HUDEP-2 (cell line): ENCODE results near the gene RPTOR.

Experiments
- DNase-seq, 76 experiments: peaks; one replicate each; lab custom pipeline; 2025; ENCODE audit not compliant: unreplicated experiment in 76 of 76; lab: John Stamatoyannopoulos, UW

Gene RPTOR

DNA sequence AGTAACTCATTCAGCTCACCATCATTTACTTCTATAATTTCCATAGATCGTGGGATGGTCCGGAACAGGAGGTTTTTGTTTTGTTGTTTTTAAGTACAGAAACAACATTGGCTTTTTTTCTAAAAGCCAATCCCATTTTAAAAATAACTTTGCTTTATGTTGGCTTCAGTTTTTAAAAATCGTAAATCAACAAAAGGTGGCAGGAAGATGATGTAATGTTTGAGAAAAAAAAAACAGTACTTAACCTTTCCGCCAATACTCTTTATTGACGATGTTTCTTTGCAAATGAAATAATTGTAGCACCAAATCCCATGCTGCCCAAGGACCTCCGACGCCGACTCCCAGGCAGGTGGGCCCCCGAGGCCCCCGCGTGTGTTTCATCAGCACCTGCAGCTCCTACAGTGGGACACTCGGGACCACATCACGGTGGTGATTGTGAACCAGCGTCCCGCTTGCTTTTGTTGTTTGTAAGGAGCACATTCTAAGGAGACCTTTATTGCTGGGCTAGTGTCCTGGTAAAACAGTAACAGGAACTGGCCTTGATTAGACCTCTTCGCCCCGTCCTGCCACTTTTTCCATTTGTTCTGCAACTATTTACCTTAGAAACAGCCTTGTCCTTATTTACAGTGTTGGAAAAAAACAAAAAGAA, 306.8 kb downstream of the RPTOR start:
- no peak for DNase-seq

DNA sequence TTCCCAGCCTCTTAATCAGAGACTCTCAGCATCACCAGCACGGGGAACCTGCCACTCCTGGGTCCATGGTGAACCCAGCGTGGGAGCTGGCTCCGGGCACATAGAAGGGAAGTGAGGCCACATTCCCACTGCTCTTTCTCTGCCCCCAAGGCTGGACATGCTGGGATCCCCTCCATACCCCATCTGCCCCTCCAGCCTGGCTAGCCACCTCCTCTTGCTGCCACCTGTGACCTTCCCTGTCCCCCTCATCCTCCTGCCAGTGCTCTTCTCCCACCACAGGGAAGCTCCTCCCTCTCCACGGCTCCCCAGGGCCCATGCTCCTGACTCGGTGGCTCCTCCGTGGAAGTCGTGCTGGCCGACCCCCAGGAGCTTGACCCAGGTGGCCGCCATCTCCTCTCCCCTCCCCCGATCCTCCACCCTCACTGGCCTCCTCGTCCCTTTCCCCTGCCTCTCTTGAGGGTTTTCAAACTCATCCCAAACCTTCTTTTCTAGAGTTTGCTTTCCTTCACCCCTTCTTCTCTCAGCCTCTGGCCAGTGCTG, 307.9 kb downstream of the RPTOR start:
- no peak for DNase-seq

DNA sequence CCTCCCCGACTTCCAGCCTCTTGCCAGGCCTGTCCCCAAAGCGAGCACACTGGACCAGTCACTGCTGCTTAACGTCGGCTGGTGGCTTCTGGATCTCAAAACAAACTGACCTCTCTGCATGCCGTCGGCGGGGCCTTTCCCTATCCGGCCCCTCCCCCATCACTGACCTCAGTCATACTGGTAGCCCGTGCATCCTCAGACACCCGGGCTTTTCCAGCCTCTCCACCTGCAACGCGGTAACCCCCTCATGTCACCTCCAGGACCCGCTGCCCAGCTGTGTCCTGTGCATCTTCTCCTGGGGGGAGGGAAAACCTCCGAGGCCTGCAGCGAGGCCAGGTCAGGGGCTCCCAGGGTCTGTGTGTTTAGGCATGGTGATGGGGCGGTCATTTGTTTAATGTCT, 308.4 kb downstream of the RPTOR start:
- no peak for DNase-seq

DNA sequence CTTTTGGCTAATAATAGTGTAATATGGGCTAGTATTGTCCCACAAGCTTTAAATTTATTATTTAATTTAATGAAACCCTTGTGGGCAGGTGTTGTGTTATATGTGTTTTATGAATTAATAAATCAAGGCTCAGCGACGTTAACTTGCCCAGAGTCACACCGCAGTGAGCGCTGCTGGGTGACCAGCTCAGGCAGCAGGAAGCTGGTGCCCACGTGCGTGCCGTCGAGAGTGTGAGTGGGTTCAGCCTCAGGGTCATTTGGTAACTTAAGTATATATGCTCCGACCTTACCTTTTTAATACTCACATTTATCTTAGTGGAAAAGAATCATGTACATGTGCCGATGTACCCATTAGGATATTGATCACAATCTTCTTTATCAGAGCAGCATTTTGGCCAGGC, 309.6 kb downstream of the RPTOR start:
- DNase-seq, result no peak

DNA sequence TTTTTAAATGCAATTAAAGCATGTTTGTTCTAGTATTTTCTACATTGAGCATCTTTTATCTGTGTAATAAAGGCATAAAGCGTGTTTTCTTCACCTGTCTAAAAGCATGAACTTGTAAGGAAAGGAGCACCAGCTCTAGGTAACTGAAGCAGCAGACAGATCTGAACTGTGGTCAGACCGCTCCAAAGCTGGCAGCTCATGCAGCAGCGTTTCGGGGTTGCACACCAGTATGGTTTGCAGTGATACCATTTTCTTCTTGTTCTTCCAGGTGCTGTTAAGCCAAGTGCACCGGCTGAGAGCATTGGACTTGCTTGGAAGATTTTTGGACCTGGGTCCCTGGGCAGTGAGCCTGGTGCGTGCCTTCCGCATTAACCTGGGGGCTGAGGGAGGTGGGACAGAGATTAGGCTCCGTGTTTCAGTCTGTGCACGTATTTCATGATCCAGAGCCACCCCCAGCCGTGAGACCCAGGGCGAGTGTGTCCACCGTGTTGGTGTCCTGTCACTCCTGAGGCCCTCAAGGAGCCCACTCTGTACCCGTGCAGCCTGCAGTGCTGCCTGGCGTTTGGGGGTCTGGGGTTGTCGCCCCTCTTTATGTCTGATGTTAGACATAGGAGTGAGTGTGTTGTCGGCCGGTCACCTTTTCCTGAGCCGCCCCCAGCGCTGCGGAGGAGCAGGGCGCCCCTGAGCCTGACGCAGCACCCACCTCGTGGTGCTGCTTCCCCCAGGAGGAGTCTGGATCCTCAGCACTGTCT, 310.7 kb downstream of the RPTOR start:
- DNase-seq, result no peak

DNA sequence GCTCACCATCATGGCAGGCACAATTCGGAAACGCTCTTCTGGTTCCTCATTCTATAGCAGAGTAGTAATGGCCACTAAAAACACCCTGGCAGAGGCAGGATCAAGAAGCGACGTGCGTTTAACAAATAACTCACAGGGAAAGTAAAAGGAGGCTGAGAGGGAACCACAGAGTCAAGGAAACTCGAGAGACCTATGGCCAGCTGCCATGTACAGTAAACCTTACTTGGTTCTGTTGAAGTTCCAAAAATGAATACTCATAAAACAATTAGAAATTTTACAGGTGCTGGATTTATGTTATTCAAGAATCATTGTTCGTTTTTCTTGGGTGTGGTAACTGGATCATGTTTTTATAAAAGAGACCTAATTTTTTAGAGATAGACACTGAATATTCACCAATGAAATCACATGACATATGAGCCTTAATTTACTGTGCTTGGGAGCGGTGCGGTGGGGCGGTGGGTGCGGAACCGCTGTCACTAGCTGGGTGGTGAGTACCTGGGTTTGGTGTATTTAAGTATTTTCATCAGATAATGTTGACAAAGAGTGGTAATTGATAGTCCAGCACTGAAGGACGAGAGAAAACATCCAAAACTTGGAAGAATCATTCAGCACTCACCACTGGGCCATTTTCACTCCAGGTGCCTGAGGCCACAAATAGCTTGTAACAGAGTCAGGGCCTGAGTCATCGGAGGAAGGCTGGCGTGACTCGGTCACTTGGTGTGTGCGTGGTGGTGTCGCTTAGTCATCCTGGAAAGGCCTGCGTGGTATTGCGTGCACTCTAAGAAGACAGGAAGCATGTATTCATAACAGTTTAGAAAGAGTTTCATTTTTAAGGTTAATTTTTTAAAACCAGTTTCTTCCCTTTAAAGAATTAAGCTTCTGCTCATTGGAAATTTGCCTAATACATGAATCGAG, 311.6 kb downstream of the RPTOR start:
- DNase-seq, result peak in 16 of 76 experiments; percentile 3 to 46 (median 24)

DNA sequence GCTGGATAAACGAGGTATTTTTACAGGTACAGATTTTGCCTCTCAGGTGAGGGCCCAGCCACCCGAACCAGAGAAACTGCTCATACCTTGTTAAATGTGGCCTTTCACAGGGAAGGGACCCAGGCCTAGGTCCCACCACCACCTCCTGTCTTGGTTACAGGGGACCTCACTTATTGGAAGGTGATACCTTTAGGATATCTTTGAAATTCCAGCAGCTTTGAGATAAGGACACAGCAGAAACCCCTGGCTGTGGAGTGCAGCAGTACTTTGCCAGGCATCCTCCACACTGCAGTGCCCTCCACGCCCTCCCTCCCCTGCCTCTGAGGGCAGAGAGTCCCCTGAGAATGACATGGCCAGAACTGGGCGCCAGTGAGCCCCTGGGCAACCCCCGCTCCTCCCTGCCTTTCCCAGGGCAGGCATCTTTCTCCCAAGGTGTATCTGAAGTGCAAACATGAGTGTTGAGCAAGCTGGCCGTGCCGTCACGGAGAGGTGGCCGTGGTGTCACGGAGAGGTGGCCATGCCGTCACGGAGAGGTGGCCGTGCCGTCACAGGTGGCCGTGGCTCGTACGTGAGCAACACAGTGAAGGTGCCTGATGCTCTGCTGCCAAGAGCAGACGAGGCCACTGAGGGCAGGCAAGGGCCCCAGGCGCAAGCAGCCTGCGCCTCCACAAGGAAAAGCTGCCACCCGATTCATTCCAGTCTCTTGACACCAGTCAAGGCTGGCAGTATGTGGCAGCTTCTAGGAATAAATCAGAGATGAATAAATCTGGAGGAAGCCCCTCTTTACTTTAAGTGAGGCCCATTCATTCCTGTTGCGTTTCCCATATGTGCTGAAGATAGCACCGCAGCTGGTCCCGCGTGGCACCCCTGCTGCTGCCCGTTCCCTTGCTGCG, 312.5 kb downstream of the RPTOR start:
- no peak for DNase-seq

DNA sequence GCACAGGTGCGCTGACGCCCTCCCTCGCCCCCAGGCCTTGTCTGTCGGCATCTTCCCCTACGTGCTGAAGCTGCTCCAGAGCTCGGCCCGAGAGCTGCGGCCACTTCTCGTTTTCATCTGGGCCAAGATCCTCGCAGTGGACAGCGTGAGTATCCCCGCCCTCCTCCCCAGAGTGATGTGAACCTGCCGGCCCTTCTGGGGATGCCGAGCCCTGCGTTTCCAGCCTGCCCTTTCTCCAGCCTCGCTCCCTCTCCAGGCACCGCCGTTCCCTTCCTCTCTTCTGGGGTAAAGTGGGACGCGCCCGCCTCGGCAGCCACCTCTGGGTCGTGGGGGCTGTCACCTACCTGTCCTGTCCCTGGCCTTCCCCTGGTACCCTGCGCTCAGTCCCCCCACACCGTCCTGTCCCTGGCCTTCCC, 313.1 kb downstream of the RPTOR start:
- no peak for DNase-seq

DNA sequence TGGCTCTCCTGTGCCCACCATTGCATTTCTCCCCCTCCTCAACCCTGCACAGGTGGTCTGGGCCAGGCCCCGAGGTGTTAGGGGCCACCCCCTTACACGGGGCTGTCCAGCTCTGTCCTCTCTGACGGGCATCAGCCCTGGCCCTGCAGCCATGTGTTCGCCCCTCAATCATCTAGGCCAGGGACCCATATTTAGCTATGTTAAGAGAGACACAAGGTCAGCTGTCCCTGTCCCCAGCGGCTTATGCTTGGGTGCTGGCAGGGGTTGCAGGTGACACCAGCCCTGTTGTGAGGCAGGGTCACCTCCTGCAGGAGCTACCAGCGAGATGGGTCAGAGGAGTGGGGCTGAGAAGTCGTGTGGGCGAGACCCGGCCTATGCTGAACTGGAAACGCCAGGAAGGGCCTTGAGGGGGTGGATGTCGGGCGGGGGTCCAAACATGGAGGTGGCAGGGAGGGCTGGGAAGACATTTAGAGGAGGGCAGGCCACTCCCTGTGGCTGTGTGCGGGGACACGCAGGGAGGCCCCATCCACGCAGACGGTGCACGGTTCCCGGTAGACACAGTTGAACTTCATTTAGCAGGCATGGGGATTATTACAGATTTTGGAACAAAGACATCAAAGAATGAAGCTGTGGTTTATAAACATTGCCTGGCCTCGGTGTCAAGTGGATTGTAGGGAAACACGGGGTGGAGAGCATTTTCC, 313.8 kb downstream of the RPTOR start:
- DNase-seq, result no peak

DNA sequence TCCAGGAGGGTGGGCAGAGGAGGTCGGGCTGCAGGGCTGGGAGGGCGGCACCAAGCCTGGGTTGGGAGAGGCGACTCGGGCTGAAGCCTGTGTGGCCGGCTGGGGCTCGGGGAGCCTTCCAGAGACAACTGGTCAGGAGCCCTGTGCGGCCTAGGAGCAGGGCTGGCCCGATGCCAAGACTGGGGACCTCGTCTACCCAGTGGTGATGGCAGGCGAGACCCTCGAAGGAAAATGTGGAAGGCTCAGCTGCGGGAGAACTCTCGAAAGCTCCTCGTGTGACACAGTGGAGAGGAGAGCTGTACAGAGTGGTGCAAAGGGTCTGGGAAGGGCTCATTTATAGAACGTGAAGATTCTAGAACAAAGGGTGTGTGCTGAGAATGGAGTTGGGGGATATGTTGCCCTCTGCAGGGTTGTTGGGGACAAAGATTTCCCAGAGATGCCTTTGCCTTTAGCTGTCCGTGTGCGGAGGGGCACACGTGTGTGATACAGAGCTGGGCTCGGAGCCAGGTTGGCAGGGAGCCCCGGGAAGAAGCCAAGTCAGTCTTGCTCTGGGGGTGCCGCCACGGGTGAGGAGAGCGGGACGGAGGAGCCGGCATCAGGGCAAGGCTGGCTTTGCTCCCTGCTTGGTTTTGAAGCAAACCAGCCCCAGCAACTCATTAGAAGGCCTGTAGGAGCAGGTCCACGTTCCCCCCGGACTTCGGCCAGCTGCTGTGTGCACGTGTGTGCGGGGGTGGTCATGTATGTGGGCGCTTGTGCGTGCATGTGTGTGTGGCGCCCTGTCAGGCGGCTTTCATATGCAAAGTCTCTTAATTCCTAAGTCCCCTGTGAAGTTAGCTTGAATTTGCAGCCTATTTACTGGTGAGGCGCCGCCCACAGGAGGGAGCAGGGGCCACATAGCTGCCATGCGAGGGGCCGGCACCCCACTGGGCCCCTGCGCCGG, 314.6 kb downstream of the RPTOR start:
- peak in 14 of 76 experiments; percentile 4 to 38 (median 14) for DNase-seq

DNA sequence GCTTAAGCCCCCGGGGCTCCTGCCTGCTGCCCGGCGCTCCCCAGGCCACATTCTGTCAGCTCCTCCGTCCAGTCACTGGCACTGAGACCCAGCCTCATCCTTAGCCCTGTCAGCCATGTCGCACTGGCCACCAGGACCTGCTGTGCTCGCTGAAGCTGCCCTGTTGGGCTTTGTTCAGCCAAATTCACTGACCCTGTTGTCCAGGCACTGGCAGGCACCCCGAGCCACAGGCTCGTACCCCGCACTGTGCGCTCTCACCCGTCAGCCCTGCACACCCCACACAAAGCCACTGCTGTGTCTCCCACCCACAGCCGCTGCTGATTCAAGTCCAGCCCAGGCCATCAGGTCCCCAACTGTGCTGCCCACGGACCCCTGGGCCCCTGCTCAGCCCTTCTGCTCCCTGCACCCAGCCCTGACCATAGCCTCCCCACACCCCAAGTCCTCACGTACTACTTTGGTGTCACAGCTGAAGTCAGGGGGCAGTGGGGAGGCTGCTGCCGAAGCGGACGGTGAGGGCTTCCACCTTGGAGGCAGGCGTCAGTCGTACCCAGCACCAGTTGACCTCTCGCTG, 315.5 kb downstream of the RPTOR start:
- DNase-seq, result no peak

DNA sequence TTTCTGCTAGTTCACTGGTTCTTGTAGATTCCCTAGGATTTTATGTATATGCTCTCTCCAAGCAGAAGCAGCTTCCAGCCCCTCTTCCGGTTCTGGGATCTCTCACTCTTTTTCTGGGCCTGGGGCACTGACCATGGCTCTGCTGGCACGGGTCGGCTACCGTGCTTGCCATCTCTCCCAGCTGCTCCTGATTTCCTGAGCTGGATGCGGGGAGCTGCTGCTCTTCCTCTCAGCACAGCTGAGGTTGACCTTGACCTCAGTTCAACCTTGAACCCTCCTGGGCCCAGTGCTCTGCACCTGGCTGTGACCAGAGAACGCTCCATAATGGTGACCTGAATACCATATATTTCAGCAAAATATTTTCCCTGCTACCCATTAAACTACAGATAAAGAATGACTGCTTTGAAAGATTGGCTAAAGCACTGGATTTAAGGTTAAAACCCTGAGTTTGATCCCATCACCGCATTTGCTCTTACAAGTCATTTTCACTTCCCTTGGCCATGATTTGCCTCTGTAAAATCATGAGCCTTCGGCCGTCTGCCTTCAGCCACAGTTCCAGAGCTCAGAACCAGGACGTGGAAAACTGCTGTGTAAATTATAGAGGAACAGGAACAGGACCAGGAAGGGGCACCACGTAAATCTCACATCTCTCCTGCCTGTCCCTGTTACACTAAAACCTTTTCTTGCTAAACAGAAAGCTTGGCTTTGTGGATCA, 316.2 kb downstream of the RPTOR start:
- no peak for DNase-seq

DNA sequence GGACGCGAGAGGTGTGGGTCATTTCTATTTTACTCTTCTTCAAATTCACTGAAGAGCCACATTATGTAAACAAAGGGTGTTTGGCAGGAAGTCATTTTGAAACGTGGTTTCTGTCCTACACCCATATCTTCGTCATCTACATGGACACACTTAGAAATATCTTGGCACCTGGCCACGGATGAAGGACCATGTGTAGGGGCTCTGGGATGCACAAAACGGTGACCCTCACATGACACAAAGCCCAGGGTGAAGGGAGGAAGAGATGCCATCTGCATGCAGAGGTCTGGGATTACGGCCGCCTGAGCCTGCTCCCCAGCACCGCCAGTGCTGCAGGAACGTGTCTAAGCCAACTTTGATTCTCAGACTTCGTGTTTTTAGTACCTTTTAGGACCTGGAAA, 316.8 kb downstream of the RPTOR start:
- no peak for DNase-seq

DNA sequence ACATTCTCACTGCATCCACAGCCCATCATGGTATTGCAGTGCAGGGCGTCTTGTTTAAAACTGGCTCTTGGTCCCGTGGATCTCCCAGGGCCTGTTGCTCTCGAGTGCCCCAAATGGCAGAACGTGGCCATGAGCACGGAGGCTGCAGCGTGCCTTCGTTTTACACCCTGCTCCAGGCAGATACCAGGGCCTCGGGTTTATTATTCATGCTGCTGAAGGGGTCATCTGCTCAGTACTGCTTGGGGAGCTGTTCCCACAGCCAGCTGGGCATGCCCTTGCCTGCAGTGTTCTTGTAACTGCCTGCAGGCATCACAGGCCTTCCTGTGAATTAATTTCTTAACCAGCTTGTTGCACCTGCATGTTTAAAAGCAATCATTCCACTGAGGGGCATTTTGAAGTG, 317.3 kb downstream of the RPTOR start:
- no peak for DNase-seq

DNA sequence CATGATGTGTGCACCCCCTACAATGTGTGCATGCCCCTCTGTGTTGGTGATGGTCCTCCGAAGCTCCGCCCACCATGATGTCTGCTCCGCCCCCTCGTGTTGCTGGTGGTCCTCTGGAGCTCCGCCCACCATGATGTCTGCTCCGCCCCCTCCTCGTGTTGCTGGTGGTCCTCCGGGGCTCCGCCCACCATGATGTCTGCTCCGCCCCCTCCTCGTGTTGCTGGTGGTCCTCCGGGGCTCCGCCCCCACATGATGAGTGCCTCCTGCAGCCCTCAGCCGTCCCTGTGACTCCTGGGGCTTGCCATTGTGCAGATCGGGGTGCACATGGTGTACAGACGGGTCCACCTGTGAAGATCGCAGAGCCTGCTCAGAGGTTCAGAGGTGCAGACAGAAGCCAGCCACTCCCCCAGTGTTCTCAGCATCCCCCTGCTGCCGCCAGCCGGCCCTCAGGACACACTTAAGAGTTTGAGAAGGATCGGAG, 317.9 kb downstream of the RPTOR start:
- no peak for DNase-seq

DNA sequence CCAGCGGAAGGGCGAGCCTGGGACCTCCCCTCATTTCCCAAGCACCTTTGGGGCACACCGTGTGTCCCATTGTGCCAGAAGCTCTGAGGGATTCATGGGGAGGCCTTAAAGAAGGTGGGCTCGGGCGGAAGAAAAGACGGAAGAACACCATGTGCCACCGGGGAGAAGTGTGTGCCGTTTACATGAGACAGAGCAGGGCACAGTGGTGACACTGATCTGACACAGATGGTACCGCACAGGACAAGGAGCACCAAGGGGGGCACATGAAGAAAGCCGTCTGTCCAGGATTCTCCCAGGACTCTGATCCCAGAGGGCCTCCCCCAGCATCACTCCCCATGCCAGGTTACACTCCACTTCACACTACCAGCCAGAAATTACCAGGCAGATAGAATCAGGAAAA, 318.3 kb downstream of the RPTOR start:
- DNase-seq, result no peak

DNA sequence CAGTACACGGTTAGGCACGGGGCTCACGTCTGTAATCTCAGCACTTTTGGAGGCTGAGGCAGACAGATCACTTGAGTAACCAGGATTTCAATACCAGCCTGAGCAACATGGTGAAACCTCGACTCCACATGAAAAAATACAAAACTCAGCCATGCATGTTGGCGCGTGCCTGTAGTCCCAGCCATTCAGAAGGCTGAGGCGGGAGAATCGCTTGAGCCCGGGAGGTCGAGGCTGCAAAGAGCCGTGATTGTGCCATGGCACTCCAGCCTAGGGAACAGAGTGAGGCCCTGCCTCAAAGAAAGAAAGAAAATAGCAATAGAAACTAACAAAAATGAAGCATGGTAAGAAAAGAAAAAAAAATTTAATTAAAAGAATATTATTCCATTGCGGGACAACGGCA, 319.0 kb downstream of the RPTOR start:
- no peak for DNase-seq
